ENCODE measurements around the gene BCR. TPM values are rescaled to one million over a fixed set of nuclear protein-coding genes. Genes with fewer than 3 reads are reported as not detected.
"Not testable (repeated sequence)": the region's sequence is repeated elsewhere in the genome, so short reads cannot be mapped to it uniquely, and the experiment has no call there.

The BCR gene
- total and polyA plus RNA-seq, 2 donors (not counting 1 experiment from before 2014, with no cell fraction given) = 30.2 to 46.4 TPM

GRCh38 chr22:23325183-23325582 is 144.9 kb downstream of the BCR start:
- no peaks in the 10 kb centered on the region for H3K4me1 ChIP-seq (ENCODE audit: control insufficient read depth in 2 of 2, insufficient read depth in 2 of 2, low read length in 2 of 2)
- H3K27me3 Mint-ChIP-seq = no peaks in the 10 kb centered on the region

GRCh38 chr22:23333822-23334221 is 153.5 kb downstream of the BCR start:
- CTCF ChIA-PET; intact Hi-C loops (cut with micrococcal nuclease); H3K9ac ChIP-seq (ENCODE audit: low read length); H3K9me3 ChIP-seq (ENCODE audit: control extremely low read depth in 1 of 3, control insufficient read depth in 2 of 3, insufficient read depth in 1 of 3, low read length in 2 of 3); H3K79me2 ChIP-seq (ENCODE audit: control insufficient read depth, insufficient read depth, low read length); DNase-seq; H3K4me1 ChIP-seq (ENCODE audit: control insufficient read depth in 2 of 2, insufficient read depth in 2 of 2, low read length in 2 of 2); H3K4me3 Mint-ChIP-seq; H3K4me3 ChIP-seq (ENCODE audit: control extremely low read depth in 1 of 5, extremely low read depth in 1 of 5, insufficient read depth in 1 of 5, low read depth in 2 of 5, low read length in 4 of 5); H4K20me1 ChIP-seq (ENCODE audit: control insufficient read depth, insufficient read depth, low read length, poor library complexity, severe bottlenecking); H3K27ac ChIP-seq (ENCODE audit: low read length in 2 of 2); H3K27me3 Mint-ChIP-seq; ATAC-seq (ENCODE audit: low read depth); H3K9me3 Mint-ChIP-seq (ENCODE audit: insufficient read depth); H3K27me3 ChIP-seq (replicated peaks in 1 of 4; ENCODE audit: control extremely low read depth in 1 of 4, control insufficient read depth in 3 of 4, insufficient read depth in 4 of 4, low read length in 3 of 4); H3K4me2 ChIP-seq (replicated peaks; ENCODE audit: low read depth, low read length, poor library complexity, severe bottlenecking); H3K4me1 Mint-ChIP-seq; H2AFZ ChIP-seq (ENCODE audit: insufficient read depth, low read depth, low read length, poor library complexity, severe bottlenecking); POLR2A ChIA-PET; H3K36me3 ChIP-seq (replicated peaks in 1 of 2; ENCODE audit: control extremely low read depth in 1 of 2, control insufficient read depth in 1 of 2, extremely low read depth in 1 of 2, insufficient read depth in 2 of 2, low read length in 1 of 2); H3K27ac Mint-ChIP-seq: not testable (repeated sequence)

More at GRCh38 chr22:23325183-23325582, 144.9 kb downstream of the BCR start:
- intact Hi-C loops (cut with micrococcal nuclease) = no loop called here
- ChIA-PET CTCF (no interaction called here), POLR2A (no interaction called here)
- Mint-ChIP-seq H3K4me3 (no peak overlapping the region), H3K9me3 (ENCODE audit: insufficient read depth) (no peaks in the 10 kb centered on the region), H3K4me1 (no peaks in the 10 kb centered on the region), H3K27ac (no peak overlapping the region)
- Histone ChIP-seq H3K4me3 (ENCODE audit: control extremely low read depth in 1 of 5, extremely low read depth in 1 of 5, insufficient read depth in 1 of 5, low read depth in 2 of 5, low read length in 4 of 5) (no peak overlapping the region), H3K36me3 (replicated peaks in 1 of 2; ENCODE audit: control extremely low read depth in 1 of 2, control insufficient read depth in 1 of 2, extremely low read depth in 1 of 2, insufficient read depth in 2 of 2, low read length in 1 of 2) (no peaks in the 10 kb centered on the region), H4K20me1 (ENCODE audit: control insufficient read depth, insufficient read depth, low read length, poor library complexity, severe bottlenecking) (no peaks in the 10 kb centered on the region), H3K9ac (ENCODE audit: low read length) (no peak overlapping the region), H3K9me3 (ENCODE audit: control extremely low read depth in 1 of 3, control insufficient read depth in 2 of 3, insufficient read depth in 1 of 3, low read length in 2 of 3) (no peaks in the 10 kb centered on the region), H3K27me3 (replicated peaks in 1 of 4; ENCODE audit: control extremely low read depth in 1 of 4, control insufficient read depth in 3 of 4, insufficient read depth in 4 of 4, low read length in 3 of 4) (no peaks in the 10 kb centered on the region), H3K27ac (ENCODE audit: low read length in 2 of 2) (no peak overlapping the region), H3K4me2 (replicated peaks; ENCODE audit: low read depth, low read length, poor library complexity, severe bottlenecking) (no peak overlapping the region), H2AFZ (ENCODE audit: insufficient read depth, low read depth, low read length, poor library complexity, severe bottlenecking) (no peak overlapping the region), H3K79me2 (ENCODE audit: control insufficient read depth, insufficient read depth, low read length) (no peaks in the 10 kb centered on the region)
- TF ChIP-seq CTCF (IDR thresholded peaks at IDR 0.05) = no peak
- TF ChIP-seq EZH2 (IDR thresholded peaks at IDR 0.05; ENCODE audit: borderline replicate concordance, insufficient read depth, low read depth, low read length, poor library complexity, severe bottlenecking) = no peak
- 71% methylated on average over 1 of the region's 6 CpGs for WGBS (ENCODE audit: insufficient coverage)
- no peak for DNase-seq
- no peak for ATAC-seq (ENCODE audit: low read depth)

- H3K9me3 ChIP-seq (ENCODE audit: control extremely low read depth in 1 of 3, control insufficient read depth in 2 of 3, insufficient read depth in 1 of 3, low read length in 2 of 3); ATAC-seq (ENCODE audit: low read depth); H3K27me3 ChIP-seq (replicated peaks in 1 of 4; ENCODE audit: control extremely low read depth in 1 of 4, control insufficient read depth in 3 of 4, insufficient read depth in 4 of 4, low read length in 3 of 4); DNase-seq; H3K4me1 Mint-ChIP-seq; H3K4me3 ChIP-seq (ENCODE audit: control extremely low read depth in 1 of 5, extremely low read depth in 1 of 5, insufficient read depth in 1 of 5, low read depth in 2 of 5, low read length in 4 of 5); H3K27me3 Mint-ChIP-seq; H3K79me2 ChIP-seq (ENCODE audit: control insufficient read depth, insufficient read depth, low read length); POLR2A ChIA-PET; H3K4me2 ChIP-seq (replicated peaks; ENCODE audit: low read depth, low read length, poor library complexity, severe bottlenecking); H2AFZ ChIP-seq (ENCODE audit: insufficient read depth, low read depth, low read length, poor library complexity, severe bottlenecking); H3K9me3 Mint-ChIP-seq (ENCODE audit: insufficient read depth); H3K9ac ChIP-seq (ENCODE audit: low read length); H3K36me3 ChIP-seq (replicated peaks in 1 of 2; ENCODE audit: control extremely low read depth in 1 of 2, control insufficient read depth in 1 of 2, extremely low read depth in 1 of 2, insufficient read depth in 2 of 2, low read length in 1 of 2); intact Hi-C loops (cut with micrococcal nuclease); H4K20me1 ChIP-seq (ENCODE audit: control insufficient read depth, insufficient read depth, low read length, poor library complexity, severe bottlenecking); H3K27ac Mint-ChIP-seq; H3K4me3 Mint-ChIP-seq; H3K27ac ChIP-seq (ENCODE audit: low read length in 2 of 2); CTCF ChIA-PET; H3K4me1 ChIP-seq (ENCODE audit: control insufficient read depth in 2 of 2, insufficient read depth in 2 of 2, low read length in 2 of 2): not testable (repeated sequence)
- WGBS (ENCODE audit: insufficient coverage) = 100% methylated on average over 1 of the region's 9 CpGs
Measured at GRCh38 chr22:23337672-23338071, 157.4 kb downstream of the BCR start.

Data from B cell (primary cell).